Stimulated activated CD8-positive, alpha-beta memory T cell treated with anti-CD3 and anti-CD28 coated beads, Interleukin-7, amount 100 ng/mL, for 4 hours (primary cell): ENCODE results near the gene ERBB4.

Source experiments
- DNase-seq, 2 donors: peaks; one replicate each; pipeline ENCODE4 v3.0.0-alpha.2; 2020; ENCODE audit warnings: low read depth in 2 of 2

The ERBB4 gene

DNA sequence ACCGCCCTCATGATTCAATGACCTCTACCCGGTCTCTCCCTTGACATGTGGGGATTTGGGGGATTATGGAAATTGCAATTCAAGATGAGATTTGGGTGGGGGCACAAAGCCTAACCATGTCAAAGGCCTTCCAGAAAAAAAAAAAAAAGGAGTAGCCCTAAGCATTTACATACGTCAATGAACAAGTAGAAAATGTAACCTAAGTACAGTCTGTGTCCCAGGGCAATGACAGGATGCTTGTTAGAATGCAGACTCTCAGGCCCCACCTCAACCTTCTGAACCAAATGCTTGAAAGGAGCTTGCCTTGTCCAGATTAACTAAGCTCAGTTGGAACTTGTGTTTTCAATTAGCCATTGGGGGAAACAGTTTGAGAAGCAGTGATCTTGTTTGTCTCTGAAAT is 1180.1 kb downstream of the ERBB4 start:
- DNase-seq, result no peak

DNA sequence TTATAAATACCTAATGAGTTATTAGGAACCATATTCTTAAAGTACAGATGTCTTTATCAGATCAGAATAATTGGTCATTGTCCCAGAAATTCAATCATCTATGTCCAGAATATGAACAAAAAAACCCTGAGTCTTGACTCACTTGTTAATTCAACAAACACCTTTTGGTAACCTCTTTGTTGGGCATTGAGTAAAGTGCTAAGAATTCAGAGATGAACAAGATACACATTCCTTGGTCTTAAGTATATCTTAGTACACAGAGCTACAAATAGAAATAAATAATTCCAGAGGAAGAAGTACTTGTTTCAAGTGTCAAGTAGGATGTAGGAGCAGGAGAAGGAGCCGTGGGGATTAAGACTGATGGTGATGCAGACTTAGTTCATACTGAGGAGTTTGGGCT is 1184.1 kb downstream of the ERBB4 start:
- DNase-seq, result no peak

GRCh38 chr2:211351987-211352386 is 1186.6 kb downstream of the ERBB4 start:
- no peak for DNase-seq

DNA sequence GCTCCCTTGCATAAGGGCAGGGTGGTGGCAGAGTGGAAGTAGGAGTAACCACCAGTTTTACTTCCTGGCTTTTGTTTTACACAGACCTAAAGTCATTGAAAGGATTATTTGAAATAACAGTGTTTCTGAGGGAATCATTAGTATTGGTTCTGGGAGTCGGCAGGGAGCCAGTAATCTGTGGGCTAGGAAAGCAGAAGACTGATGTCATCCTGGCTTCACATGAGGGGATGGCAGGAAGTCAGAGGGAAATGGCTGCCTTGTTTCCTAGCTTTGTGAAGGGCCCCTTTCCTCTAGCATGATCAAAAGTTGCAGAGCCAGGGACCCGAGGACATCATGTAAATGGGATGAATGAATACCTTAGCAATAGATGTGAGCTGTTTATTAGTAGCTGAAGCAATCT is 1189.6 kb downstream of the ERBB4 start:
- no peak for DNase-seq

- no peak for DNase-seq
Observed at GRCh38 chr2:211347328-211347727, 1191.3 kb downstream of the ERBB4 start.

- DNase-seq, result no peak
Observed at GRCh38 chr2:211344289-211344688, 1194.3 kb downstream of the ERBB4 start.

DNA sequence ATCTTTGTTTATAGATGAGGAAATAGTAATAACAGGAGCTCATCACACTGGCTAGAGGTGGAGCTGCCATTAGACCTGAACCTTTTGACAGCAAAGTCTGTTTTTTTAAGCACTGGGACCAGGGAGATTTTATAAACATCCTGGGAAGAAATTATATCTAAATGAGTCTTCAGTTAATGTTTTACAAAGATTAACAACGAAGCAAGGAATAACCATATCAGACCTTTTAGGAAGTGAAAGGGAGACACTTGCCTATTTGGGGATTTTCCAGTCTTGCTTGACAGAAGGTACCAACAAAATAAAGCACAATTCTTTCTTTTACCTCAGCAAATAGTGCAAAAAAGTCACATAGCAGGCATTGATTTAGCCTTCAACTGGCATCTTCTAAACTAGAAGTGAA is 1205.2 kb downstream of the ERBB4 start:
- DNase-seq, result no peak

GRCh38 chr2:211331736-211332135 is 1206.9 kb downstream of the ERBB4 start:
- no peak for DNase-seq

DNA sequence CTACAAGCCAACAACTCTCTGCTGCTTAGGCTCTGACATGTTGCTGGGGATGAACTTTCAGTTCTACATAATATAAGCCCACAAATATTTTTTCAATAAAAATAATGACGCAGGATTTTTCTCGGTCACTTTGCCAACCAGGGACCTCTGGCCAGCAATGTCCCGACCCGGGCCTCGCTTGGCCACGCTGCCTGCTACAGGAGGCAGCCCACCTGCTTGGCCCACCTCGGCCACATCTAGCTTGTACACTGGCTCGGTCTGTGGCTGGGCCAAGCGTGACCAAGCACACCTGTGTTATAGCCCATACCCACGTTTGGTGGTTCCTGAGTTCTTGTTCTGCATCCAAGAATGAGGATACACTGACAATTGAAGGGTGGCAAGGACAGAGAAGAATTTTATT is 1208.7 kb downstream of the ERBB4 start:
- no peak for DNase-seq

DNA sequence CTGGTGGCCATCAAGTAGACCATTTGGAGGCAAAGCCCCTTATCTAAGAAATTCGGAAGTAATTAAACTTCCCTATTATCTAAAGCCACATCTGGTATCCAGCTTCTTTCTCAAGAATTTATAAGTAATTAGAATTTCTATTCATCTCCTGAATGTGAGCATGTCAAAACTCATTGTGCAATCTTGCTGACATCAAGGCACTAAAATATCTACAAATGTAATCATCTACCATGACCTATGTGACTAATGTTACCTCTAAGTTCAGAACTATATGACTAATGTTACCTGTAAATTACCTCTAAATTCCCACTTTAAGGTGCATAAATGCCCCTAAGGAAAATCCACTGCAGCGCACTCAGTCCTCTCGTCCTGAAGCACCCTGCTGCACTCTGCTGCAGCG is 1209.2 kb downstream of the ERBB4 start:
- no peak for DNase-seq

- no peak for DNase-seq
Observed at GRCh38 chr2:211328126-211328525, 1210.5 kb downstream of the ERBB4 start.
